WTC11 (cell line): ENCODE data around the gene TM7SF3. TPM values are rescaled to one million over a fixed set of nuclear protein-coding genes. Genes with fewer than 3 reads are reported as not detected.

Experiments
- ATAC-seq: fragments of 200-7000 bp; cut with Tn5 transposase; 2 replicates; pipeline ENCODE4 v1.10.0; 2021; ENCODE audit warnings: mild to moderate bottlenecking, moderate library complexity
- CTCF ChIA-PET: fragments of 300-600 bp; sonication (Branson Sonifier 250); formaldehyde crosslinking; loops from one replicate; lab custom pipeline; 2021; ENCODE audit warnings: antibody characterized with exemption; lab: Charles Lee
- POLR2A ChIA-PET: fragments of 350-600 bp; sonication (Branson Sonifier 250); formaldehyde crosslinking; loops from one replicate; lab custom pipeline; 2021; ENCODE audit warnings: antibody characterized with exemption; lab: Charles Lee
- DNase-seq: peaks from one replicate; pipeline ENCODE4 v3.0.0; 2021; ENCODE audit warnings: low spot score
- H3K27ac Mint-ChIP-seq: 2 replicates; pipeline ENCODE4 v1.8.0; 2021; ENCODE audit warnings: mixed read lengths
- H3K27me3 Mint-ChIP-seq: 2 replicates; pipeline ENCODE4 v1.8.0; 2021; ENCODE audit warnings: low read depth, mild to moderate bottlenecking, moderate library complexity, mixed read lengths
- H3K36me3 Mint-ChIP-seq: 2 replicates; pipeline ENCODE4 v1.8.0; 2021; ENCODE audit warnings: mixed read lengths
- H3K4me1 Mint-ChIP-seq: 2 replicates; pipeline ENCODE4 v1.8.0; 2022; ENCODE audit warnings: mixed read lengths
- H3K4me3 Mint-ChIP-seq: 2 replicates; pipeline ENCODE4 v1.8.0; 2021; ENCODE audit warnings: mild to moderate bottlenecking, moderate library complexity, mixed read lengths
- H3K9me3 Mint-ChIP-seq: 2 replicates; pipeline ENCODE4 v1.8.0; 2021; ENCODE audit warnings: mixed read lengths
- AFF4 ChIP-seq: sonication (generic); formaldehyde crosslinking; IDR thresholded peaks from 2 replicates; pipeline ENCODE4 v1.8.1; 2023; ENCODE audit warnings: mild to moderate bottlenecking, missing genetic modification reagents, borderline replicate concordance
- AR ChIP-seq: fragments of 250-450 bp; sonication (Bioruptor Pico); IDR thresholded peaks from 2 replicates; pipeline ENCODE4 v1.9.0; 2021; ENCODE audit warnings: mild to moderate bottlenecking
- ATF6 ChIP-seq: sonication (generic); formaldehyde crosslinking; IDR thresholded peaks from 2 replicates; pipeline ENCODE4 v1.8.1; 2023; ENCODE audit warnings: mild to moderate bottlenecking, missing genetic modification reagents
- E2F1 ChIP-seq: sonication (generic); formaldehyde crosslinking; IDR thresholded peaks from 2 replicates; pipeline ENCODE4 v1.8.0; 2022; ENCODE audit warnings: mild to moderate bottlenecking, missing genetic modification reagents
- E2F4 ChIP-seq: sonication (generic); formaldehyde crosslinking; IDR thresholded peaks from 2 replicates; pipeline ENCODE4 v1.8.1; 2022; ENCODE audit warnings: low read depth, mild to moderate bottlenecking, moderate library complexity, missing genetic modification reagents, borderline replicate concordance
- EMX1 ChIP-seq: fragments of 250-450 bp; sonication (Bioruptor Pico); IDR thresholded peaks from 2 replicates; pipeline ENCODE4 v1.8.0; 2021; ENCODE audit warnings: mild to moderate bottlenecking
- GTF2I ChIP-seq: fragments of 250-450 bp; sonication (Bioruptor Pico); conservative IDR thresholded peaks from 2 replicates; pipeline ENCODE4 v1.4.0; 2021; ENCODE audit warnings: mild to moderate bottlenecking
- IRF1 ChIP-seq: sonication (generic); formaldehyde crosslinking; IDR thresholded peaks from 2 replicates; pipeline ENCODE4 v1.8.0; 2023; ENCODE audit warnings: missing genetic modification reagents
- IRF2 ChIP-seq: sonication (generic); formaldehyde crosslinking; IDR thresholded peaks from 2 replicates; pipeline ENCODE4 v1.8.0; 2022; ENCODE audit warnings: low read depth, missing genetic modification reagents, borderline replicate concordance
- MLX ChIP-seq: sonication (generic); formaldehyde crosslinking; IDR thresholded peaks from 2 replicates; pipeline ENCODE4 v1.8.1; 2023; ENCODE audit warnings: mild to moderate bottlenecking, missing genetic modification reagents, moderate library complexity
- PRDM15 ChIP-seq: sonication (generic); formaldehyde crosslinking; IDR thresholded peaks from 2 replicates; pipeline ENCODE4 v1.8.0; 2022; ENCODE audit warnings: missing genetic modification reagents
- RORB ChIP-seq: fragments of 250-450 bp; sonication (Bioruptor Pico); IDR thresholded peaks from 2 replicates; pipeline ENCODE4 v1.9.0; 2021; ENCODE audit warnings: mild to moderate bottlenecking
- ZSCAN18 ChIP-seq: fragments of 250-450 bp; sonication (Bioruptor Pico); IDR thresholded peaks from 2 replicates; pipeline ENCODE4 v2.1.2; 2022; ENCODE audit warnings: mild to moderate bottlenecking, moderate library complexity
- total RNA-seq: library from RNA; stranded (reverse); gene quantifications from 3 replicates; pipeline ENCODE4 v1.2.3, GENCODE V29; 2021

Gene TM7SF3
- total RNA-seq, 1 experiment from 2014 or later = 75.3 TPM

GRCh38 chr12:26953447-26953846 lies 60.7 kb downstream of the TM7SF3 start:
- ChIA-PET POLR2A (no interaction called here), CTCF (interaction anchor here (0.7 to 1.2 kb wide), 2 partner anchors 35 to 868 kb away, joined by 4 read pairs; no protein-coding TSS in a partner anchor)
- Mint-ChIP-seq H3K36me3 (peaks cover 21% of the 10 kb centered on the region), H3K4me1 (0 out of 2 replicates have a peak, but pooled peaks cover 7% of the 10 kb centered on the region), H3K9me3 (peaks cover 2% of the 10 kb centered on the region), H3K4me3 (no peak overlapping the region), H3K27ac (no peak overlapping the region), H3K27me3 (no peaks in the 10 kb centered on the region)
- TF ChIP-seq ATF6 = no peak
- no peak for TF ChIP-seq MLX (CRISPR knock-in tag)
- TF ChIP-seq GTF2I (CRISPR knock-in tag) = no peak
- no peak for TF ChIP-seq IRF2 (CRISPR knock-in tag)
- TF ChIP-seq EMX1 = no peak
- ATAC-seq (no peak), DNase-seq (no peak)

GRCh38 chr12:26948309-26948708 lies 65.9 kb downstream of the TM7SF3 start:
- Mint-ChIP-seq H3K36me3 (peaks cover 12% of the 10 kb centered on the region), H3K9me3 (peaks cover 6% of the 10 kb centered on the region), H3K4me1 (peaks cover 12% of the 10 kb centered on the region), H3K27ac (no peak overlapping the region), H3K4me3 (no peak overlapping the region), H3K27me3 (no peaks in the 10 kb centered on the region)
- ATAC-seq (no peak), DNase-seq (no peak)
- ChIA-PET POLR2A (no interaction called here), CTCF (no interaction called here)
- no peak for TF ChIP-seq ATF6
- TF ChIP-seq E2F1 (CRISPR knock-in tag) = no peak
- no peak for TF ChIP-seq E2F4 (CRISPR knock-in tag)
- no peak for TF ChIP-seq IRF1
- no peak for TF ChIP-seq RORB (CRISPR knock-in tag)
- no peak for TF ChIP-seq AFF4 (CRISPR knock-in tag)
- no peak for TF ChIP-seq PRDM15
- TF ChIP-seq ZSCAN18 (CRISPR knock-in tag) = no peak
- no peak for TF ChIP-seq AR
